HG03520 (cell line): ENCODE data around the gene MCM9.
A peak's percentile ranks its signal among the peaks of the same experiment; 100 is the strongest.
"Not testable (repeated sequence)": the region's sequence is repeated elsewhere in the genome, so short reads cannot be mapped to it uniquely, and the experiment has no call there.

Source experiments
- ATAC-seq: cut with Tn5 transposase; IDR thresholded peaks from one replicate; pipeline ENCODE4 v1.9.1; 2021; ENCODE audit warnings: mild to moderate bottlenecking, moderate library complexity; ENCODE audit not compliant: unreplicated experiment

The MCM9 gene

DNA sequence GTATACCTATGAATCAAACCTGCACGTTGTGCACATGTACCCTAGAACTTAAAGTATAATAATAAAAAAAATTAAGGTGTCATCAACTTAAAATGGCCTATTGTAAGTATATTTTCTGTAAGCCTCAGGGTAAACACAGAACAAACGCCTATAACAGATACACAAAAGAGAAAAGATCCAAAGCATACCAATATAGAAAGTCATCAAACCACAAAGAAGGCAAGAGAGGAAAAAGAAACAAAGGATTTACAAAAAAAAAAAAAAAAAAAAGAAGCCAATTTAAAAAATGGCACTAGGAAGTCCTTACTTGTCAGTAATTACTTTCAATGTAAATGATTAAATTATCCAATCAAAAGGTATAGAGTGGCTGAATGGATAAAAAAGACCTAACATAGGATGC, 65.6 kb downstream of the MCM9 start:
- no peak for ATAC-seq

DNA sequence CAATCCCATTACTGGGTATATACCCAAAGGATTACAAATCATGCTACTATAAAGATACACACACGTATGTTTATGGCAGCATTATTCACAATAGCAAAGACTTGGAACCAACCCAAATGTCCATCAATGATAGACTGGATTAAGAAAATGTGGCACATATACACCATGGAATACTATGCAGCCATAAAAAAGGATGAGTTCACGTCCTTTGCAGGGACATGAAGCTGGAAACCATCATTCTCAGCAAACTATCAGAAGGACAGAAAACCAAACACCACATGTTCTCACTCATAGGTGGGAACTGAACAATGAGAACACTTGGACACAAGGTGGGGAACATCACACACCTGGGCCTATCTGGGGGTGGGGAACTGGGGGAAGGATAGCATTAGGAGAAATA, 66.1 kb downstream of the MCM9 start:
- not testable (repeated sequence) for ATAC-seq

DNA sequence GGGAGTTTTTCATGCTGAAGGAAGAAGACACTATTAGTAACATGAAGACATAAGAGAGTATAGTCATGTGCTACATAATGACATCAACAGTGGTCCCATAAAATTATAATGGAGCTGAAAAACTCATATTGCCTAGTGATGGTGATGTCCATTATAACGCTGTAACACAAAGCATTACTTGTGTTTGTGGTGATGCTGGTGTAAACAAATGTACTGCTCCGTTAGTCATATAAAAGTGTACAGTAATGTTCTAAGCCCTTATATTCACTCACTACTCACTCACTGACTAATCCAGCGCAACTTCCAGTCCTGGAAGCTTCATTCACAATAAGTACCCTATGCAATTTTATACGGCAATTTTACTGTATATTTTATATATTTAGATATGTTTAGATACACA, 67.8 kb downstream of the MCM9 start:
- ATAC-seq, result no peak

DNA sequence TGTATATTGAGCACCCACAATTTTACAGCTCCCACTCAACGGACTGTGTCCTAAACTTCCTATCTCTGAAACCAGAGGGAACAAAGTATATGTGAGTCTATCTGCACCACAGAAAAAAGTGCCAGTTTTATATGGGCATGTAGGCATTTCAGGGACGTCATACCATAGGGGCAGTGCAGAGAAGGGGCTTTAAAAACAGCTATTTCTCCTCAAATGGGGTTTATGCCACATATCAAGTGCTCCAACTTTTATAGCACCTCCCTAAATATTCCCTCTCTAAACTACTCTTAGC, 69.9 kb downstream of the MCM9 start:
- no peak for ATAC-seq

DNA sequence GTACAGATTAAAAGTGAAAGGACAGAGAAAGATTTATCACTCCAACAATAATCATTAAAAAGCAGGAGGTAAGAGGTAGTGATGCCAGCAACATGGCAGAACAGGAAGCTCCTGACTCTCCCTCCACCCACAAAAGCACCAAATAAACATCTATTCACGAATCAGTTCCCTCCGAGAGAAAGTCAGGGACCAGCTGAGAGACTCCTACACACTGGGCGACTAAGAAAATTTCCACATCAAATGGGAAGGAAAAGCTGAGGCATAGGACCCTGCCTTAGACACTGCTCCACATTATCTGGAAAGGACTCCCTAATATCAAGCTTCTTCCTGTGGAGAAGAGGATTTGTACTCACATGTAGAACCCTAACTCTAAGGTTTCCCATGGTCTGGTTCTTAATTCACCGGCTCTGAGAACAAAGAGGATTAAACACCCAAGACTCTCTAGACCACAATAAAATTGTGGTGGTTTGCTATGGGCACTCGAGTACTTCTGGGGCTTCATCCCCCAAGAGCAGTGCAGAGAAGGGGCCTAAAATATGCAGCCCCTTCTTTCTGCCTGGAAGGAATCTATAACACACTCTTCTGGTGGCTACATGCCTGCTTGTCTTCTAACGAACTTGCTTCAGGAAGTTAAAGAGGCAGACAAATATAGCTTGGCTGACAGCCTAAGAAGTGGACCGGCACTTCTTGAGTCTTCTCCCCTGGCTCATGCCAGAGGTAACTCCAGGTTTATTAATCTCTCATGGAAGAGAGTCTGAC, 70.4 kb downstream of the MCM9 start:
- ATAC-seq, result no peak

DNA sequence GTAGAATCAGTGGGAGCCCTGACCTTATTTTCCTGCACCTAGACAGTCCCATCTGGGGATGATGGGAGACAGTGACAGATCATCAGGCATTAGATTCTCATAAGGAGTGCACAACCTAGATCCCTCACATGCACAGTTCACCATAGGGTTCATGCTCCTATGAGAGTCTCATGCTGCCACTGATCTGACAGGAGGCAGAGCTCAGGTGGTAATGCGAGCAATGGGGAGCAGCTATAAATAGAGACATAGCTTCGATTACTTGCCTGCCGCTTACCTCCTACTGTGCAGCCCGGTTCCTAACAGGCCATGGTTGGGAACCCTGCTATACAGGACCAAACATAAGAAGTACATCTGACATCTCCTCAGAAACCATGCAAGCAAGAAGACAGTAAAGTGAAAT, 72.5 kb downstream of the MCM9 start:
- no peak for ATAC-seq

DNA sequence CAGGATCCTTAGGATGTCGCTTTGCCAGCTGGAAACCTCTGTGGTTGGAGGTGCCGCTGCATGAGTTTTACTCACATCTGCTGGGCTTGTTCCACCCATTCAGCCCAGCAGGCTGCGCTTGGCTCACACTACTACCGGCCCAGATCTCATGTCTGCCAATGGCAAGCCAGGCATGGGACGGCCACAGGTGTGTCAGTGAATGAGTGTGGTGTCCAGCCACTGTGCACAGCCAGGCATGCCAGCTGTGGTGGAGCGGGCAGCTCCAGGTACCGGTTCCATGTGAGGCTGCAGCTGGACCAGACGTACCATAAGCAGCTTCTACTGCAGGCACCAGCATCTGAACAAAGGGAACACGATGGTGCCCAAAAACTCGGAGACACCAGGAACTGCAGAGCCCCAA, 74.1 kb downstream of the MCM9 start:
- no peak for ATAC-seq

DNA sequence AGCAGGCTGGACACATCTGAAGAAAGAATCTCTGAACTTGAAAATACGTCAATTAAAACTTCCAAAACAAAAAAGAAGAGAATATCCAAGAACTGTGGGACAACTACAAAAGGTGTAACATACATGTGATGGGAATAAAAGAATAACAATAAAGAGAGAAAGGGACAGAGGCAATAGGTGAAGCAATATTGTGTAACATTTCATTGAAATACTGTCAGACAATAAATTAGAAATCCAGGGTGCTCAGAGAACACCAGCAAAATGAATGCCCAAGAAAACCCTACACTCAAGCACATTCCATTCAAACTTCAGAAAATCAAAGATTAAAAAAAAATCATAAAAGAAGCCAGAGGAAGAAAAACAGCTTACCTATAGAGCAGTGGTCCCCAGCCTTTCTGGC, 74.6 kb downstream of the MCM9 start:
- no peak for ATAC-seq

DNA sequence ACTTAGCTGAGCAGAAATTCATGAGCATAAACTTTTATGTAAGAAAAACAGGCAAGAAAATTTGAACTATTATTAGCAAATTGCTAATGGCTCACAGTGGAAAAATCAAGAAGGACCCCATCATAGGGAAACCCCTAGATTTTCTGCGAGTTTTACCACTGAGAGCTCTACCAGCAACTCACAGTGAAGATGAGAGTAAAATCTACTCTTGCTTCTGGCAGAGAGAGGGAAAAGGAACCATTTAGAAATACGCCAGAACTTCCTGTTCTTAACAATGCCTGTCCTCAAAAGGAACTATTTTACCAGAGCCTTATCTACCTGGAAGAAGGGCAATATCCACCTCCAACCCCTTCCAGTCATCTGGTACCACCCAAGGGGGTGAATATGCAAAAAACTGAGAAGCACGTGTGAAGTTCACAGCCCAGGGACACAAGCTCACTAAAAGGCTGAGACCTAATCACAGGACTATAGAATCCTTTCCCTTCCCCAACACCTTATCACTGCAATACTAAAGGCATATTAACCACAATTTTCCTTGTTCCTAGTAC, 75.4 kb downstream of the MCM9 start:
- ATAC-seq, result no peak

DNA sequence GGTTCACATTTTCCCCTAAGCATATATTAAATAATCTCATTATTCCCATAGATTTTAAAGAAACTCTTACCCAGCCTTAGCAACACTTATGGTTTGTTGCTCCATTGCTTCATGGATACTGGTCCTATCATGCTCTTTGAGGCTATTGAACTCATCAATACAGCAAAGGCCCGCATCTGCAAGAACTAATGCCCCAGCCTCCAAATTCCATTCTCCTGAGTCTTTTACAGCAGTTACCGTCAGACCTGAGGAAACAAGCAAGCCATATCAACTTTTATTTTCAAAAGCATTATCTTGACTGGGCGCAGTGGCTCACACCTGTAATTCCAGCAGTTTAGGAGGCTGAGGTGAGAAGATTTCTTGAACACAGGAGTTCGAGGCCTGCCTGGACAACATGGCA, 78.7 kb downstream of the MCM9 start:
- ATAC-seq, result no peak

DNA sequence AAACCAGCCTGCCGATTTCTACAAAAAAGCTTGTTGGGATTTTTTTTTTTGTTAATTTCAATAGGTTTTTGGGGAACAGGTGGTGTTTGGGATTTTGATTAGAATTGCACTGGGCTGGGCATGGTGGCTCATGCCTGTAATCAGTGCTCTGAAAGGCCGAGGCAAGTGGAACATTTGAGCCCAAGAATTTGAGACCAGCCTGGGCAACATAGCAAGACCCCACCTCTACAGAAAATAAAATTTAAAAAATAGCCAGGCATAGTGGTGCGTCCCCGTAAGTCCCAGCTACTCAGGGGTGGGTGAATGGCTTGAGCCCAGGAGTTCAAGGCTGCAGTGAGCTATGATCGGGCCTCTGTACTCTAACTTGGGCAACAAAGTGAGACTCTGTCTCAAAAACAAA, 81.6 kb downstream of the MCM9 start:
- ATAC-seq, result no peak

DNA sequence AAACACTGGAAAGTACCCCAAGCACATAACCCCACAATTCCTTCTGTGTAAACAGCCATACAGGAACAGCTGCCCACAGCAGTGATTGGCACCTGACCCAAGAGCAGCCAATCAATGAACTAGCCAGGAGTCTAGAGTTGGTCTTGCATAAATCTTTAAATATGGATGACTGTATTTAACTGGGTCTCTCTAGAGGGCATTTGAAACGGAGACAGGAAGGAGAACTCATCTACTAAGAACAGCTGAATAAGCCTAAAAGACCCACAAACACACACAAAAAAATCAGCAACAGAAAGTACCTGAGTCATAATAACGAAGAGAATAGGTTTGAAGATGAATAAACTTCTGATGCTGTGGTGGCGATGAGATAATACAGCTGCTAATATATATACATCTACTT, 90.0 kb downstream of the MCM9 start:
- peak; percentile 52 for ATAC-seq

DNA sequence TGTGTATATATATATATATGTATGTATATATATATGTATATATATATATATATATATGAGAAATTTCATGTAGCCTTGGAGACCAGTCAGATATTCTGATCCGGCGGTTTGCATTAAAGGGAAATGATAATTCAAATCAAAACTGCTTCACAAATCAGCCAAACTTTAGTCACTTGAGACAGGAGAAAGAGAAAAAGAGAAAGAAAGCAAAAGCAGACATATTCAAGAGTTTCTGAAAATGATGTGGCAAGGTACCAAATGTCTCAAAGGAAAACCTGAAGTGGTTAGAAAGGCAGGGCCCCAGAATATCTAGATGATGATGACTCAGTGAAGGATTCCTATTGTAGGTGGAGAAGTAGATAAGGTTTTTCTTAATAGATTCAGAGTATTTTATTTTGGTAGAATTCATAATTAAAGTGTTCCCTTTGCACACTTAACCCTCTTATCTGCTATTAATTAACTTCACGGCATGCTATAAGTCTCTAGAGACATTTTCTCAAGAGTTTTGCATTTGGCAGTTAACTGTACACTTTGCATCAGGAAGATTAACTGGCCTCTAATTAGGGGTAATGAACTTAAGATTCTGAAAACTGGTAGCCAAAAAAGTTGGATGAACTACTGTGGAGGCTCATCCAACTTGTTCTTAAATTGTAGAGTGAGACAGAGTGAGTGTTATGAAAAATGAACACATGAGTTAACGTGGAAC, 91.1 kb downstream of the MCM9 start:
- ATAC-seq, result peak; percentile 90

DNA sequence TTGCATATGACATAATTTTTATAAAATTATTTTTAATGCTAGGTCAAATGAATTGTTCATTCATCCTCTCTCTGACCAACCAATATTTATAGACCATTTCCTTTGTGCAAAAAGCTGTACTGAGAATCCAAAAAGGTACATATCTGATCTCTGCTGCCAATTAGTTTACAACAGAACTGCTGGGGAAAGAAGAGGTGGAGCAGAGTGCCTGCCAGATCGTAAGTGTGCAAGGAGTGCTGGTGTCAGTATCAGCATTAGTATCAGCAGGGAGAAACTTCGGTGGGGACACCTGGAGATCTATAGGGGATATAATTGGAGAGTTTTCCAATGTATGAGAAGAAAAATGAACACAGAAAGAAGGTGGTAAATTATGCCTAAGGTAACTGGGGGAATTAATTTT, 104.3 kb downstream of the MCM9 start:
- ATAC-seq, result no peak

DNA sequence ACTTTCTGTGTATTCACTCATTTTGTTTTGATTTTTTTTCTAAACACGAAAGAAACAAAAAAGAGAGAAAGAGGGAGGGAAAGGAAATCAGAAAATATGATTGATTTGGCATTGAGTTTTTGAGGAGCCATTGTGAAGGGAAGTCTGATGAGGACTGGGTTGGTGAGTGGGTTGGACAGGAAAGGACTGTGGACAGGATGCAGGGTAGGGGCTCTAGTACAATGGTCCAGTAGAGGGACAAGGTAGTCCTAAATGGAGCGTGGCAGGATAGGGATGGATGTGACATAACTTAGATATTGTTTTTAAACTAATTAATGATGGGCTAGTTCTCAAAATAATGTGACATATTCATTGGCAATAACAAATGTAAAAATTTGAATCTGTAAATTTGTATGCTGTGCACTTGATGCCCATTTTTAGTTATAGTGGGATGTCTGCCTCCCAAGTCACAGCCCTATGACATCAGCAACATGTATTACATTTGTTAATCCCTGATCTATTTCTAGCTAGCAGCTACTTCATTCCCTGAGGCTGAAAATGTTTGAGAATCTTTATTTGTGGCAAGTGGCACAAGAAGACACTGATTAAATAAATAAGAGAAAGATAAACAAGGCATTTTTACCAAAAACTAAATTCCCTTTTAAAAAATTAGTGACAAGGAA, 105.0 kb downstream of the MCM9 start:
- no peak for ATAC-seq

DNA sequence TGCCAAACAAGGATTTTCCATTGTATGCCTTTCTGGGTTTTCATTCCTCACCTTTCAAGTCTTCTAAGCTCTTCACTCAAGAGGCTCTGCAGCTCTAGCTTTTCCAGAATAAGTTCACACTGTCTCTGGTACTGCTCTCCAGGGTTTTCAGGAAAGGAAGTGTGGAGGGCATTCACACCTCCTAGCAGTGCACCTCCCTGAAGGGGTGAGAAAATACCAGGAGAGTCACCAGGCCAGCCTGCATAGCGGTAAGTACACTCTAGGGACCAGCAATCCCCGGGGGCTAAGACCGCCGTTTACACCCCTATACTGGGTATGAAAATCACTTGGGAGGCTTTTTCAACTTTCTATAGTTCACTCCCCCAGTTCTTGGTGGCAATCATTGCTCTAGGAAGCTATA, 108.9 kb downstream of the MCM9 start:
- no peak for ATAC-seq

DNA sequence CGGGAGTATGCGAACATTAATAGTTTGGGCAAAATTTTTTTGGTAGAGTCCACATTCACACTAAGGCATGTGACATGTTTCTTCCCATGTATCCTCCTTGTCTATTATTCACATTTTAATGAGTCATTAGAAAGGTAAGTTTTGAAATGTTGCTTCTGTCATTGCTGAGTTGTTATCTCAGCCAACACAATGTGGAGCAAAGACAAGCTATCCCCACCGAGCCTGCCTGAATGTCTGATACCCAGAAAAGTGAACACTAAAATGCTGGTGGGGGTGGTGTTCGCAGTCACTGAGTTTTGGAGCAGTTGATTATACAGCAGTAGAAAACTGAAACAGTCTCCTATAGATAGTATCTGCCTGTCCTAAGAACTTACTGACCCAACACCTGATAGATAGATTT, 109.3 kb downstream of the MCM9 start:
- no peak for ATAC-seq

DNA sequence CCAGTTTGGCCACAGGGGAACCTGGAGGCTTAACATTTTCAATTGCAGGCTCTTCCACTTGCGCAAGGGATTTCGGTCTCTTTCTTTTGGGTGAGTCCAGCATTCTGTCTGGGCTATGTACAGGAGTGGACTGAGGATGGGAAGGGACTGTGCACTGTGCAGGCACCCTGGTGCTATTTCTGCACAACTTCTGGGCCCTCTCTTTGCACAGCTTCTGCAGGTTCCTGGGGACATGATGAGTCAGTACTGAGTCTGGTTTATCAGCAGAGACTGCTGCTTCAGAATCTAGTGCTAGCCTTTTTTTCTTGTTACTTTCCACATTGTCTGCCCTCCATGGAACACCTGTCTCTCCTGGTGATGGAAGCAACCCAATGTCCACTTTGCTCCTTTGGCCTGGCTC, 119.5 kb downstream of the MCM9 start:
- no peak for ATAC-seq

DNA sequence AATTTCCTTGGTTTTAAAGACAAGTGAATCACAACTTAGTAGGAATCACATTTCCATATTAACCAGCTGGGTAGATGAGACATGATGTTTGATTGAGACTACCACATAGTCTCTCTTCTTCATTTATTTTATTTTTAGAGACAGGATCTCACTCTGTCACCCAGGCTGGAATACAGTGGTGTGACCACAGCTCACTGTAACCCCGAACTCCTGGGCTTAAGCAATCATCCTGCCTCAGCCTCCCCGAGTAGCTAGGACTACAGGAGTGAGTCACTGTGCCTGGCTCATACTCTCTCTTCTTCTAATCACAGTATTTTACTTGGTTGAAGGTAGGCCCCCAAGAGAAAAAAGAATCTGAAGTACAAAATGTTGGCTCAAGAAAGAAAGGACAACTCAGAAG, 121.2 kb downstream of the MCM9 start:
- no peak for ATAC-seq

DNA sequence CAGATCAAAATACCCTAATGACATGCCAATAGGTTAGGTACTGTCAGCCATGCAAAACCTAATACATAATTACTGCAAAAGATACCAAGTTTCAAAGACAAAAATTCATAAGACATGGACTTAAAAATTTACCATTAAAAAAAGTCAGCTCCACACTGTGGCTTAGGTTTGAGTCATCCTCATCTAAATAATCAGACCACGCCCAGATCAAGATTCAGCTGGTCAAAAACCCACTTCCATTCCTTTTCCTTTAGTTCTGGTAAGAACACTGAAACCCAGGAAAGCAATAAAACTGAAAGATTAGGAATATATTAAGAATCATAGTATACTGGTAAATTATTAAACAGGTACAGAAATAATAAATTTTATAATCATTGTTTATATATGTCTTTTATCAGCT, 122.0 kb downstream of the MCM9 start:
- ATAC-seq, result no peak

DNA sequence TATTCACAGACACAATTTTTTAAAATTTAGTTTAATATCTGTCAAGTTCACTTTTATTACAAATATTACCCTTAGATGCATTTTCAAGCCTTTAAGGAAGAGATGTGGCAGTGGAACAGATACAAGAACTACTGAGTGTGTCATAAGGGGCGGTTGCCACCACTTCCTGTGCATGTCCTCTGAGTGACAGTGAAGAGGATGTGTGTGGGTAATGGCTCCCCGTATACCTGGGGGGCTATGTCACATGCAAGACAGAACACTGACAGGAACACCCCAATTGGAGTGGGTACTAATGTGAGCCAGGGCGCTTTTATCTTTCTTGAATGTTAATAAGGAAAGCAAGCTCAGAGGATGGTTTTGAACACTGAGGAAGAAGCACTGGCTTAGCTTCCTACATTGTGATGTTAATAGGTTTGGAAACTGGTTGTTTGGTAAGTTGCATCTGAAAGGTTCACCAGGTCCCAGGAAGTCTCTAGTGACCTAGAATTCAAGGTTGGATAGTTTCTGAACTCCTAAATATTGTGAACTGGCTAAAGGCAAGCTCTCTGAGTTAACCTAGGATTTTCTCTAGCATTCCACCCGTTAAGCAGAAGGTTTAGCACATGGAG, 124.4 kb downstream of the MCM9 start:
- ATAC-seq, result peak; percentile 83
